Peyer's patch (tissue), 4 donors: Measurements from ENCODE around the gene SDF4. TPM values are rescaled to one million over a fixed set of nuclear protein-coding genes. Genes with fewer than 3 reads are reported as not detected.

ENCODE experiments used
- DNase-seq, 3 donors: peaks; one replicate each; pipeline ENCODE4 v3.0.0-alpha.2; 2017 to 2019
- H3K27ac ChIP-seq, 4 donors: fragments of 200-600 bp; sonication (generic); one replicate each; pipeline ENCODE4 v1.5.1; 2016 to 2019
- H3K27me3 ChIP-seq, 2 donors: fragments of 200-600 bp; sonication (generic); one replicate each; pipeline ENCODE4 v1.5.1; 2019
- H3K36me3 ChIP-seq, 3 donors: fragments of 200-600 bp; sonication (generic); one replicate each; pipeline ENCODE4 v1.5.1; 2016 to 2019
- H3K4me1 ChIP-seq, 4 donors: fragments of 200-600 bp; sonication (generic); one replicate each; pipeline ENCODE4 v1.5.1; 2016 to 2019
- H3K4me3 ChIP-seq, 4 donors: fragments of 200-600 bp; sonication (generic); 1 replicate in 3 of 4; 2 replicates in 1 of 4; pipeline ENCODE4 v1.5.1; 2016 to 2019; ENCODE audit warnings: mild to moderate bottlenecking in 1 of 4
- H3K9me3 ChIP-seq, 4 donors: fragments of 200-600 bp; sonication (generic); one replicate each; pipeline ENCODE4 v1.5.1; 2016 to 2019; ENCODE audit warnings: mild to moderate bottlenecking in 1 of 4
- CTCF ChIP-seq, 6 experiments: fragments of 450-650 bp in 4 of 6; fragments of 200-600 bp in 2 of 6; sonication (generic) in 1 of 6; IDR thresholded peaks; one replicate each; pipeline ENCODE4 v1.5.1; 2017 to 2019; ENCODE audit warnings: antibody characterized with exemption in 6 of 6, mild to moderate bottlenecking in 3 of 6, moderate library complexity in 1 of 6
- POLR2A ChIP-seq, 2 donors: fragments of 450-650 bp; IDR thresholded peaks; one replicate each; pipeline ENCODE4 v1.5.1; 2017; ENCODE audit warnings: antibody characterized with exemption in 2 of 2, mild to moderate bottlenecking in 2 of 2, moderate library complexity in 2 of 2
- total RNA-seq, 4 donors: library from RNA; depleted of rRNA; stranded (reverse); fragments of >200 nt; gene quantifications; one replicate each; pipeline ENCODE4 v1.1.0, GENCODE V29; 2016

Gene SDF4
- total RNA-seq, 4 donors from 2014 or later = 88.3 to 280 (median 177) TPM

GRCh38 chr1:1236945-1237873 is 5.4 kb upstream of the SDF4 start:
- Histone ChIP-seq H3K27ac (no peak overlapping the region), H3K9me3 (no peaks in the 10 kb centered on the region), H3K27me3 (peaks cover 0 to 14% of the 10 kb centered on the region in 2 donors), H3K4me1 (peaks cover 3 to 31% (median 10%) of the 10 kb centered on the region in 4 donors), H3K4me3 (no peak overlapping the region), H3K36me3 (no peaks in the 10 kb centered on the region)
- no peak for DNase-seq
- no peak for TF ChIP-seq POLR2A (IDR thresholded peaks at IDR 0.05)
- TF ChIP-seq CTCF (IDR thresholded peaks at IDR 0.05) = no peak

GRCh38 chr1:1236176-1236763 is 4.5 kb upstream of the SDF4 start:
- Histone ChIP-seq H3K27ac (no peak overlapping the region), H3K36me3 (no peaks in the 10 kb centered on the region), H3K4me1 (peaks cover 3 to 31% (median 10%) of the 10 kb centered on the region in 4 donors), H3K4me3 (no peak overlapping the region), H3K27me3 (peaks cover 0 to 14% of the 10 kb centered on the region in 2 donors), H3K9me3 (no peaks in the 10 kb centered on the region)
- DNase-seq = no peak
- no peak for TF ChIP-seq POLR2A (IDR thresholded peaks at IDR 0.05)
- TF ChIP-seq CTCF (IDR thresholded peaks at IDR 0.05) = no peak

GRCh38 chr1:1235016-1235744 is 3.4 kb upstream of the SDF4 start:
- no peak for DNase-seq
- H3K36me3 ChIP-seq = no peaks in the 10 kb centered on the region

GRCh38 chr1:1234180-1234808 is 2.5 kb upstream of the SDF4 start:
- Histone ChIP-seq H3K4me3 (no peak overlapping the region), H3K27me3 (peaks cover 0 to 10% of the 10 kb centered on the region in 2 donors), H3K36me3 (peaks cover 0 to 4% (median 0%) of the 10 kb centered on the region in 3 donors), H3K4me1 (peaks cover 6 to 47% (median 20%) of the 10 kb centered on the region in 4 donors), H3K9me3 (no peaks in the 10 kb centered on the region), H3K27ac (no peak overlapping the region)
- DNase-seq = no peak
- no peak for TF ChIP-seq POLR2A (IDR thresholded peaks at IDR 0.05)
- TF ChIP-seq CTCF (IDR thresholded peaks at IDR 0.05) = no peak

More at GRCh38 chr1:1235016-1235744, 3.4 kb upstream of the SDF4 start:
- Histone ChIP-seq H3K4me1 (peaks cover 3 to 39% (median 13%) of the 10 kb centered on the region in 4 donors), H3K27me3 (peaks cover 0 to 14% of the 10 kb centered on the region in 2 donors), H3K9me3 (no peaks in the 10 kb centered on the region), H3K4me3 (no peak overlapping the region), H3K27ac (no peak overlapping the region)
- TF ChIP-seq POLR2A (IDR thresholded peaks at IDR 0.05) (no peak), CTCF (IDR thresholded peaks at IDR 0.05) (no peak)

- Histone ChIP-seq H3K4me3 (no peak overlapping the region), H3K9me3 (no peaks in the 10 kb centered on the region), H3K27ac (no peak overlapping the region), H3K27me3 (peaks cover 0 to 2% of the 10 kb centered on the region in 2 donors), H3K4me1 (peaks cover 6 to 48% (median 20%) of the 10 kb centered on the region in 4 donors), H3K36me3 (peaks cover 0 to 11% (median 0%) of the 10 kb centered on the region in 3 donors)
- no peak for TF ChIP-seq POLR2A (IDR thresholded peaks at IDR 0.05)
- TF ChIP-seq CTCF (IDR thresholded peaks at IDR 0.05) = no peak
- no peak for DNase-seq
Observed at GRCh38 chr1:1233567-1233892, 1.7 kb upstream of the SDF4 start.
